DMS53 treated with DMSO at 0.1 percent for 48 hours (cell line): ENCODE results near the gene ZNF827.

Experiments used
- DNase-seq: peaks from one replicate; lab custom pipeline; 2025; ENCODE audit not compliant: unreplicated experiment; lab: John Stamatoyannopoulos, UW

The ZNF827 gene

GRCh38 chr4:145935253-145936141, 3.1 kb downstream of the ZNF827 start:
- DNase-seq, result peak; percentile 15

- no peak for DNase-seq
Observed at GRCh38 chr4:145934434-145935047, 4.1 kb downstream of the ZNF827 start.

- DNase-seq, result no peak
Observed at GRCh38 chr4:145933134-145933533, 5.5 kb downstream of the ZNF827 start.

- no peak for DNase-seq
Observed at GRCh38 chr4:145931403-145931802, 7.2 kb downstream of the ZNF827 start.

- no peak for DNase-seq
Observed at GRCh38 chr4:145930592-145930991, 8.0 kb downstream of the ZNF827 start.

- DNase-seq, result no peak
Observed at GRCh38 chr4:145929415-145930178, 9.0 kb downstream of the ZNF827 start.

- no peak for DNase-seq
Observed at GRCh38 chr4:145928748-145929147, 9.9 kb downstream of the ZNF827 start.

- no peak for DNase-seq
Observed at GRCh38 chr4:145927030-145927429, 11.6 kb downstream of the ZNF827 start.

- DNase-seq, result no peak
Observed at GRCh38 chr4:145921231-145921630, 17.4 kb downstream of the ZNF827 start.

GRCh38 chr4:145920205-145920604, 18.4 kb downstream of the ZNF827 start:
- no peak for DNase-seq

GRCh38 chr4:145912376-145912775, 26.2 kb downstream of the ZNF827 start:
- no peak for DNase-seq

GRCh38 chr4:145909773-145910172, 28.9 kb downstream of the ZNF827 start:
- DNase-seq, result peak; percentile 49

GRCh38 chr4:145909281-145909715, 29.3 kb downstream of the ZNF827 start:
- DNase-seq, result peak; percentile 92

- DNase-seq, result no peak
Observed at GRCh38 chr4:145907812-145908211, 30.8 kb downstream of the ZNF827 start.

- DNase-seq, result no peak
Observed at GRCh38 chr4:145907390-145907789, 31.2 kb downstream of the ZNF827 start.

GRCh38 chr4:145904413-145905177, 34.0 kb downstream of the ZNF827 start:
- DNase-seq, result no peak

GRCh38 chr4:145902522-145902921, 36.1 kb downstream of the ZNF827 start:
- DNase-seq, result no peak

GRCh38 chr4:145899886-145900460, 38.6 kb downstream of the ZNF827 start:
- no peak for DNase-seq

GRCh38 chr4:145898926-145899531, 39.6 kb downstream of the ZNF827 start:
- DNase-seq, result no peak

GRCh38 chr4:145898466-145898865, 40.2 kb downstream of the ZNF827 start:
- DNase-seq, result no peak
